Sciatic nerve (tissue), 2 donors: ENCODE measurements around the gene PNLIPRP1. TPM values are rescaled to one million over a fixed set of nuclear protein-coding genes. Genes with fewer than 3 reads are reported as not detected.

Source experiments
- ATAC-seq: fragments of 200-7000 bp; cut with Tn5 transposase; one replicate; pipeline ENCODE4 v1.9.1; 2020; ENCODE audit warnings: mild to moderate bottlenecking, moderate library complexity
- DNase-seq: peaks from one replicate; pipeline ENCODE4 v3.0.0-alpha.2; 2020; ENCODE audit warnings: low spot score
- intact Hi-C: fragments of 100-400 bp; cut with DNase I; formaldehyde crosslinking; loops from one replicate; pipeline ENCODE4 v1.14.2; 2022
- total RNA-seq: library from RNA; stranded (reverse); fragmentation: NEBNext Ultra II Directional; extraction: Animal tissue kit (Norgen Biotek cat#: 25700); gene quantifications from one replicate; pipeline ENCODE4 v1.2.1, GENCODE V29; 2021
- donor health status: DM: no; HTN: no; CAD: no.
- donor health status: DM: no; HTN: no; CAD: no.

Gene PNLIPRP1
- total RNA-seq, 1 donor from 2014 or later: 1.2 TPM

- intact Hi-C loops: loop anchor here (5.0 kb wide), 1 partner anchor 876 kb away; no protein-coding TSS in a partner anchor
- no peak for ATAC-seq
- DNase-seq: no peak
Observed at GRCh38 chr10:116596062-116596461, 5.3 kb downstream of the PNLIPRP1 start.

- ATAC-seq (no peak), DNase-seq (no peak)
- intact Hi-C loops: loop anchor here (5.0 kb wide), 1 partner anchor 875 kb away; no protein-coding TSS in a partner anchor
Observed at GRCh38 chr10:116597543-116597942, 6.8 kb downstream of the PNLIPRP1 start.

- ATAC-seq: no peak
- intact Hi-C loops: loop anchor here (5.0 kb wide), 1 partner anchor 874 kb away; no protein-coding TSS in a partner anchor
- DNase-seq: no peak
Observed at GRCh38 chr10:116598329-116598728, 7.6 kb downstream of the PNLIPRP1 start.

- intact Hi-C loops: loop anchor here (5.0 kb wide), 1 partner anchor 872 kb away; no protein-coding TSS in a partner anchor
- no peak for ATAC-seq
- no peak for DNase-seq
Observed at GRCh38 chr10:116599991-116600390, 9.2 kb downstream of the PNLIPRP1 start.

- ATAC-seq: no peak
- no peak for DNase-seq
- intact Hi-C loops: no loop called here
Observed at GRCh38 chr10:116602648-116603400, 12.1 kb downstream of the PNLIPRP1 start.

- no peak for DNase-seq
- ATAC-seq: no peak
- intact Hi-C loops: no loop called here
Observed at GRCh38 chr10:116606061-116606483, 15.3 kb downstream of the PNLIPRP1 start.

GRCh38 chr10:116607336-116607735 is 16.6 kb downstream of the PNLIPRP1 start:
- intact Hi-C loops: no loop called here
- no peak for DNase-seq
- ATAC-seq: no peak

- intact Hi-C loops: no loop called here
- ATAC-seq: no peak
- DNase-seq: no peak
Observed at GRCh38 chr10:116608686-116609594, 18.2 kb downstream of the PNLIPRP1 start.

- peak; percentile 24 for ATAC-seq
- no peak for DNase-seq
- intact Hi-C loops: no loop called here
Observed at GRCh38 chr10:116610443-116611152, 19.8 kb downstream of the PNLIPRP1 start.

- DNase-seq (no peak), ATAC-seq (no peak)
- intact Hi-C loops: no loop called here
Observed at GRCh38 chr10:116611153-116611545, 20.4 kb downstream of the PNLIPRP1 start.

- intact Hi-C loops: no loop called here
- ATAC-seq (no peak), DNase-seq (no peak)
Observed at GRCh38 chr10:116612107-116612769, 21.5 kb downstream of the PNLIPRP1 start.

- intact Hi-C loops: no loop called here
- ATAC-seq: no peak
- DNase-seq: no peak
Observed at GRCh38 chr10:116613471-116613870, 22.7 kb downstream of the PNLIPRP1 start.

GRCh38 chr10:116614796-116615195 is 24.0 kb downstream of the PNLIPRP1 start:
- ATAC-seq: no peak
- intact Hi-C loops: no loop called here
- no peak for DNase-seq

GRCh38 chr10:116615199-116615776 is 24.5 kb downstream of the PNLIPRP1 start:
- ATAC-seq: no peak
- intact Hi-C loops: no loop called here
- no peak for DNase-seq

- ATAC-seq: peak; percentile 10
- DNase-seq: no peak
- intact Hi-C loops: no loop called here
Observed at GRCh38 chr10:116620423-116621400, 30.0 kb downstream of the PNLIPRP1 start, which contains the start of gene PNLIPRP2. Gene PNLIPRP2, plus strand, starts transcription at chr10:116620953.

- ATAC-seq: no peak
- no peak for DNase-seq
- intact Hi-C loops: no loop called here
Observed at GRCh38 chr10:116621476-116621875, 30.7 kb downstream of the PNLIPRP1 start.
